Calu3 (cell line): ENCODE data around the gene PCDH7. TPM values are rescaled to one million over a fixed set of nuclear protein-coding genes. Genes with fewer than 3 reads are reported as not detected.

ENCODE experiments used
- BruUV-seq: library from RNA; stranded (reverse); fragments of 400-500 nt; replicated peaks from 2 replicates; lab custom pipeline; 2021; lab: Mats Ljungman, UMichigan
- CTCF ChIA-PET: fragments of 300-600 bp; sonication (Branson Sonifier 250); formaldehyde crosslinking; loops from one replicate; lab custom pipeline; 2022; ENCODE audit warnings: antibody characterized with exemption; lab: Charles Lee
- DNase-seq: peaks from one replicate; pipeline ENCODE4 v3.0.0; 2022
- H3K27ac Mint-ChIP-seq: one replicate; pipeline ENCODE4 v1.8.0; 2022; ENCODE audit warnings: mixed read lengths; ENCODE audit not compliant: unreplicated experiment
- H3K27me3 Mint-ChIP-seq: one replicate; pipeline ENCODE4 v1.8.0; 2022; ENCODE audit warnings: mixed read lengths; ENCODE audit not compliant: unreplicated experiment
- H3K36me3 Mint-ChIP-seq: one replicate; pipeline ENCODE4 v1.8.0; 2022; ENCODE audit warnings: mild to moderate bottlenecking, moderate library complexity, mixed read lengths; ENCODE audit not compliant: insufficient read depth, unreplicated experiment
- H3K4me1 Mint-ChIP-seq: one replicate; pipeline ENCODE4 v1.8.0; 2022; ENCODE audit warnings: mild to moderate bottlenecking, low read depth, mixed read lengths; ENCODE audit not compliant: unreplicated experiment
- H3K4me3 Mint-ChIP-seq: one replicate; pipeline ENCODE4 v1.8.0; 2022; ENCODE audit warnings: mild to moderate bottlenecking, low read depth, moderate library complexity, mixed read lengths; ENCODE audit not compliant: unreplicated experiment
- H3K9me3 Mint-ChIP-seq: one replicate; pipeline ENCODE4 v1.8.0; 2022; ENCODE audit warnings: low read depth, mixed read lengths; ENCODE audit not compliant: unreplicated experiment
- intact Hi-C: fragments of 100-400 bp; cut with micrococcal nuclease; formaldehyde crosslinking; loops from one replicate; pipeline ENCODE4 v1.10.0; 2022; ENCODE audit not compliant: unreplicated experiment
- total RNA-seq: library from RNA; stranded (reverse); gene quantifications from 2 replicates; pipeline ENCODE4 v1.2.3, GENCODE V29; 2022
- TF ChIP-seq, protein P1 (sequence below): fragments of 200-600 bp; IDR thresholded peaks from one replicate; pipeline ENCODE4 v1.8.0; 2022; ENCODE audit warnings: antibody characterized with exemption; ENCODE audit not compliant: unreplicated experiment

The PCDH7 gene
- total RNA-seq, 1 experiment from 2014 or later, result 0.45 TPM

- Mint-ChIP-seq H3K4me3 (peak overlapping the region; percentile 79), H3K9me3 (no peaks in the 10 kb centered on the region), H3K36me3 (peaks cover 30% of the 10 kb centered on the region), H3K4me1 (peaks cover 23% of the 10 kb centered on the region), H3K27me3 (peaks cover 39% of the 10 kb centered on the region), H3K27ac (no peak overlapping the region)
- intact Hi-C loops, result loop anchor here (1.0 to 5.0 kb wide), 4 partner anchors 73 to 329 kb away; no protein-coding TSS in a partner anchor
- TF ChIP-seq, protein P1, sequence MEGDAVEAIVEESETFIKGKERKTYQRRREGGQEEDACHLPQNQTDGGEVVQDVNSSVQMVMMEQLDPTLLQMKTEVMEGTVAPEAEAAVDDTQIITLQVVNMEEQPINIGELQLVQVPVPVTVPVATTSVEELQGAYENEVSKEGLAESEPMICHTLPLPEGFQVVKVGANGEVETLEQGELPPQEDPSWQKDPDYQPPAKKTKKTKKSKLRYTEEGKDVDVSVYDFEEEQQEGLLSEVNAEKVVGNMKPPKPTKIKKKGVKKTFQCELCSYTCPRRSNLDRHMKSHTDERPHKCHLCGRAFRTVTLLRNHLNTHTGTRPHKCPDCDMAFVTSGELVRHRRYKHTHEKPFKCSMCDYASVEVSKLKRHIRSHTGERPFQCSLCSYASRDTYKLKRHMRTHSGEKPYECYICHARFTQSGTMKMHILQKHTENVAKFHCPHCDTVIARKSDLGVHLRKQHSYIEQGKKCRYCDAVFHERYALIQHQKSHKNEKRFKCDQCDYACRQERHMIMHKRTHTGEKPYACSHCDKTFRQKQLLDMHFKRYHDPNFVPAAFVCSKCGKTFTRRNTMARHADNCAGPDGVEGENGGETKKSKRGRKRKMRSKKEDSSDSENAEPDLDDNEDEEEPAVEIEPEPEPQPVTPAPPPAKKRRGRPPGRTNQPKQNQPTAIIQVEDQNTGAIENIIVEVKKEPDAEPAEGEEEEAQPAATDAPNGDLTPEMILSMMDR, result no peak
- BruUV-seq, result no TSS peak
- no peak for DNase-seq
- CTCF ChIA-PET, result no interaction called here
These were observed 4.0 kb upstream of the PCDH7 start for GRCh38 chr4:30716158-30716557.

DNA sequence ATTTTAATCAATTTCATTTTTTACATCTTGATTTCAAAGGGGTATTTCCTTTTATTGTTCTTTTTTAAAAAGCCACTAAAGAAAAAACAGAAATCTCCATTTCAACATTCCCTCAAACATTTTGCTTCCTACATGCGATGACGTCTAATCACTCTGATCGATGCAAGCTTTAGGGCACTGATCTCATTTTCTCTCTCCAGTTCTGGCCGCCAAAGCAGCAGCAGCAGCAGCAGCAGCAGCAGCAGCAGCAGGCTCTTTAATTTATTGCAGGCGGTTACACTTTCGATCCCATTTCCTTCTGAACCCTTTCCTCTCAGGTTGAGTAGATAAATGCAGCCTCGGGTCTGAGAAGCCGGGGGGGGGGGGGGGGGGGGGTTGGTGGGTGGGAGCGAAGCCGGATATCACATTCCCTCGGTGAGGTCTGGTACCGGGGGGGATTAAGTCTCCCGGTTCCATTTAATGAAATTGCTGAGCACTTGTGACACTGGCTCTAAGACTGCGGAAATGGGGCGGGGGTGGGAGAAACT is 3.4 kb upstream of the PCDH7 start:
- intact Hi-C loops, result loop anchor here (1.0 to 5.0 kb wide), 4 partner anchors 72 to 329 kb away; no protein-coding TSS in a partner anchor
- CTCF ChIA-PET, result no interaction called here

GRCh38 chr4:30717208-30718020 is 2.8 kb upstream of the PCDH7 start:
- peaks cover 43% of the 10 kb centered on the region for H3K27me3 Mint-ChIP-seq
- H3K36me3 Mint-ChIP-seq, result peaks cover 30% of the 10 kb centered on the region
- H3K9me3 Mint-ChIP-seq, result no peaks in the 10 kb centered on the region
- no TSS peak for BruUV-seq
- peak overlapping the region; percentile 79 for H3K4me3 Mint-ChIP-seq
- CTCF ChIA-PET, result no interaction called here
- no peak overlapping the region for H3K27ac Mint-ChIP-seq
- peak; percentile 21 for DNase-seq
- TF ChIP-seq, protein P1, result no peak
- intact Hi-C loops, result loop anchor here (2.0 to 5.0 kb wide), 3 partner anchors 71 to 245 kb away; no protein-coding TSS in a partner anchor
- peaks cover 24% of the 10 kb centered on the region for H3K4me1 Mint-ChIP-seq

More for the DNA sequence above, 3.4 kb upstream of the PCDH7 start:
- TF ChIP-seq, protein P1, result no peak
- Mint-ChIP-seq H3K4me1 (peaks cover 24% of the 10 kb centered on the region), H3K27ac (no peak overlapping the region), H3K9me3 (no peaks in the 10 kb centered on the region), H3K4me3 (peak overlapping the region; percentile 79), H3K27me3 (peaks cover 43% of the 10 kb centered on the region), H3K36me3 (peaks cover 30% of the 10 kb centered on the region)
- BruUV-seq, result no TSS peak
- DNase-seq, result no peak

DNA sequence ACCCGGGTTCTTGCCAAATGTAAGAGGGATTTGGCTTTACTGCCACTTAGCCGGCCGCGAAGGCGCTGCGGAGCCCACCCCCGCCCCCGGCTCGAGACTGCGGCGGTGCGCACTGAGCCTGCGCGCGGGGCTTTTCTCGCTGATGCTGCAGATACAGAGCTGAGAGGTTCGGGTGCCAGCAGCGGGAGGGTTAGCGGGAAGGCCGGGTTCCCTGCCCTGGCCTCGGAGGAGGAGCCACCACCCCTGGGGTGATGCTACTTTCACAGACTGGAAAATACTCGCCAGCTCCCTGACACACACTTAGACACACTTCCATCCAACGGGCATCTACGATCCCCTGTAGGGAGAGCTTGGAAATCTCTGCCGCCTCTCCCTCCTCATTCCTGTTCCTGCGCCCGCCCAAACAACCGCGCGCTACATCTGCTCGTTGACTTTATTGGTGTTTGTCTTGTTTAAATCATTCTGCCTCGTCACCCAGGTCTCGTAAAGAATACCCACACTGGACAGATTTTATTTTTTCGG is 2.1 kb upstream of the PCDH7 start:
- H3K36me3 Mint-ChIP-seq, result peaks cover 30% of the 10 kb centered on the region
- no peaks in the 10 kb centered on the region for H3K9me3 Mint-ChIP-seq
- intact Hi-C loops, result loop anchor here (5.0 kb wide), 2 partner anchors 144 to 244 kb away; no protein-coding TSS in a partner anchor
- H3K27me3 Mint-ChIP-seq, result peaks cover 43% of the 10 kb centered on the region
- TF ChIP-seq, protein P1, result no peak
- CTCF ChIA-PET, result no interaction called here
- DNase-seq, result peak; percentile 6
- no peak overlapping the region for H3K27ac Mint-ChIP-seq
- peak overlapping the region; percentile 79 for H3K4me3 Mint-ChIP-seq
- peaks cover 24% of the 10 kb centered on the region for H3K4me1 Mint-ChIP-seq
- no TSS peak for BruUV-seq
